ENCODE data around the gene ULK4.

DNA sequence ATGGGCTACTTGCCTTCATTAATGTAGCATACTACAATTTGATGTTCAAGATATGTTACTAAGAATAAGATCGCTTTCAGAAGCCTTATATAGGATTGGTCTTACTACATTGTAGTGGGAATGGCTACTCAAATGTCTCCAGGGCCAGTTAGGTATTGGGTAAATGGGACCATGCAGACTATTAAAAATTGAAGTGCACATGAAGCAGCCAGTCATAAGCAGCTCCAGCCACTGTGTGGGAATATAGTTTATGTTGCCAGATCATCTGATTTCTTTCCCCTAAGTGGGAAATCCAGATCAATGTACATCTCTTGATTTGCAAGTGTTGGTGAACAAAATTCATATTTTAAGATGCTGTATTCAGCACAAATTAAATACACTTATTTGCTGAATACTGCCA lies 757.5 kb downstream of the ULK4 start:
- TF ChIP-seq, protein P1, sequence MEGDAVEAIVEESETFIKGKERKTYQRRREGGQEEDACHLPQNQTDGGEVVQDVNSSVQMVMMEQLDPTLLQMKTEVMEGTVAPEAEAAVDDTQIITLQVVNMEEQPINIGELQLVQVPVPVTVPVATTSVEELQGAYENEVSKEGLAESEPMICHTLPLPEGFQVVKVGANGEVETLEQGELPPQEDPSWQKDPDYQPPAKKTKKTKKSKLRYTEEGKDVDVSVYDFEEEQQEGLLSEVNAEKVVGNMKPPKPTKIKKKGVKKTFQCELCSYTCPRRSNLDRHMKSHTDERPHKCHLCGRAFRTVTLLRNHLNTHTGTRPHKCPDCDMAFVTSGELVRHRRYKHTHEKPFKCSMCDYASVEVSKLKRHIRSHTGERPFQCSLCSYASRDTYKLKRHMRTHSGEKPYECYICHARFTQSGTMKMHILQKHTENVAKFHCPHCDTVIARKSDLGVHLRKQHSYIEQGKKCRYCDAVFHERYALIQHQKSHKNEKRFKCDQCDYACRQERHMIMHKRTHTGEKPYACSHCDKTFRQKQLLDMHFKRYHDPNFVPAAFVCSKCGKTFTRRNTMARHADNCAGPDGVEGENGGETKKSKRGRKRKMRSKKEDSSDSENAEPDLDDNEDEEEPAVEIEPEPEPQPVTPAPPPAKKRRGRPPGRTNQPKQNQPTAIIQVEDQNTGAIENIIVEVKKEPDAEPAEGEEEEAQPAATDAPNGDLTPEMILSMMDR (IDR thresholded peaks at IDR 0.05) = no peak
- no peak for TF ChIP-seq POLR2A (IDR thresholded peaks at IDR 0.05)
